GM19468 (cell line): ENCODE data around the gene LRRK1.

Experiments used
- ATAC-seq: cut with Tn5 transposase; IDR thresholded peaks from one replicate; pipeline ENCODE4 v1.9.1; 2021; ENCODE audit warnings: mild to moderate bottlenecking, moderate library complexity, moderate number of reproducible peaks; ENCODE audit not compliant: unreplicated experiment; ENCODE audit errors: extremely low read depth

LRRK1 gene

GRCh38 chr15:101100593-101101442 lies 181.7 kb downstream of the LRRK1 start:
- ATAC-seq, result no peak

- no peak for ATAC-seq
Observed at GRCh38 chr15:101101676-101102075, 182.5 kb downstream of the LRRK1 start.

GRCh38 chr15:101102746-101103145 lies 183.6 kb downstream of the LRRK1 start:
- ATAC-seq, result no peak

- no peak for ATAC-seq
Observed at GRCh38 chr15:101103598-101103997, 184.4 kb downstream of the LRRK1 start.

GRCh38 chr15:101104141-101104540 lies 185.0 kb downstream of the LRRK1 start:
- no peak for ATAC-seq

- no peak for ATAC-seq
Observed at GRCh38 chr15:101105059-101105891, 186.1 kb downstream of the LRRK1 start.

- ATAC-seq, result no peak
Observed at GRCh38 chr15:101107101-101107500, 187.9 kb downstream of the LRRK1 start.

GRCh38 chr15:101107625-101108460 lies 188.7 kb downstream of the LRRK1 start:
- ATAC-seq, result no peak

- no peak for ATAC-seq
Observed at GRCh38 chr15:101108461-101108775, 189.3 kb downstream of the LRRK1 start.

- no peak for ATAC-seq
Observed at GRCh38 chr15:101108791-101109190, 189.6 kb downstream of the LRRK1 start.

GRCh38 chr15:101110681-101111569 lies 191.8 kb downstream of the LRRK1 start:
- no peak for ATAC-seq

- ATAC-seq, result no peak
Observed at GRCh38 chr15:101111570-101112262, 192.6 kb downstream of the LRRK1 start.

- ATAC-seq, result no peak
Observed at GRCh38 chr15:101112336-101113113, 193.4 kb downstream of the LRRK1 start.

- no peak for ATAC-seq
Observed at GRCh38 chr15:101113114-101114005, 194.2 kb downstream of the LRRK1 start.

- ATAC-seq, result no peak
Observed at GRCh38 chr15:101114166-101114565, 195.0 kb downstream of the LRRK1 start.

- ATAC-seq, result no peak
Observed at GRCh38 chr15:101114610-101115009, 195.5 kb downstream of the LRRK1 start.

GRCh38 chr15:101115393-101115785 lies 196.2 kb downstream of the LRRK1 start:
- ATAC-seq, result no peak
